HFFc6 (cell line): ENCODE data around the gene RLN1. TPM values are rescaled to one million over a fixed set of nuclear protein-coding genes. Genes with fewer than 3 reads are reported as not detected.

Experiments used
- DNase-seq: peaks from one replicate; pipeline ENCODE4 v3.0.0-alpha.2; 2018
- H3K27ac Mint-ChIP-seq: 2 replicates; pipeline ENCODE4 v1.8.0; 2020; ENCODE audit warnings: mild to moderate bottlenecking, mixed read lengths
- H3K27me3 Mint-ChIP-seq: 2 replicates; pipeline ENCODE4 v1.8.0; 2021; ENCODE audit warnings: mild to moderate bottlenecking, moderate library complexity, mixed read lengths; ENCODE audit not compliant: insufficient read depth
- H3K36me3 Mint-ChIP-seq: 2 replicates; pipeline ENCODE4 v1.8.0; 2021; ENCODE audit warnings: low read depth, mixed read lengths
- H3K4me1 Mint-ChIP-seq: 2 replicates; pipeline ENCODE4 v1.8.0; 2020; ENCODE audit warnings: low read depth, mixed read lengths
- H3K4me3 Mint-ChIP-seq: 2 replicates; pipeline ENCODE4 v1.8.0; 2020; ENCODE audit warnings: mild to moderate bottlenecking, moderate library complexity, mixed read lengths
- H3K9me3 Mint-ChIP-seq: 2 replicates; pipeline ENCODE4 v1.8.0; 2020; ENCODE audit warnings: mild to moderate bottlenecking, mixed read lengths
- total RNA-seq, 6 experiments: library from RNA; stranded (reverse); fragmentation: NEBNext Ultra II Directional; extraction: Animal tissue kit (Norgen Biotek cat#: 25700); gene quantifications; 2 replicates in 1 of 6; 3 replicates in 5 of 6; pipeline ENCODE4 v1.2.3, GENCODE V29; 2021
- TF ChIP-seq, protein P1 (sequence below): fragments of 200-600 bp; sonication (generic); IDR thresholded peaks from 2 replicates; pipeline ENCODE4 v1.5.0; 2021; ENCODE audit warnings: antibody characterized with exemption, mild to moderate bottlenecking

The RLN1 gene
- total RNA-seq, 6 experiments from 2014 or later = not detected

DNA sequence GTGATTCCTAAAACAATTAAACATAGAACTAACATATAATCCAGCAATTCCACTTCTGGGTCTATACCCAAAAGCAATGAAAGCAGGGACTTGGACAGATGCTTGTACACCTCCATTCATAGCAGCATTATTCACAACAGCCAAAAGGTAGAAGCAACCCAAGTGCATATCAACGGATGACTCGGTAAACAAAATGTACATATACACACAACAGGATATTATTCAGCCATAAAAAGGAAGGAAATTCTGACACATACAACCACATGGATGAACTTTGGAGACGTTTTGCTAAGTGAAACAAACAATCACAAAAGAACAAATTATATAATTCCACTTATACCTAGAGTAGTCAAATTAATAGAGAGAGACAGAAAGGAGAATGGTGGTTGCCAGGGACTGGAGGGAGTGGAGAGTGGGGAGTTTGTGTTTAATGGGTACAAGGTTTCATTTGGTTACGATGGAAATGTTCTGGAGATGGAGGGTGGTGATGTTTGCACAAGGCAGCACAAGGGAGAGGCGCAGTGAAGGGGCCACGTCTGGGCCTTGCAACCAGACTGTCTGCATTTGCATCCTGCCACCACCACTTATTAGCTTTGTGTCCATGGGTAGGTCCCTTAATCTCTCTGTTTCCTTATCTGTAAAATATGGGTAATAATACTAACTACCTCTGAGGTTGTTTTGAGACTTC, 36.3 kb upstream of the RLN1 start:
- Mint-ChIP-seq H3K4me1 (peaks cover 7% of the 10 kb centered on the region), H3K36me3 (no peaks in the 10 kb centered on the region), H3K4me3 (no peak overlapping the region), H3K9me3 (no peaks in the 10 kb centered on the region), H3K27me3 (peaks cover 2% of the 10 kb centered on the region), H3K27ac (no peak overlapping the region)
- TF ChIP-seq, protein P1, sequence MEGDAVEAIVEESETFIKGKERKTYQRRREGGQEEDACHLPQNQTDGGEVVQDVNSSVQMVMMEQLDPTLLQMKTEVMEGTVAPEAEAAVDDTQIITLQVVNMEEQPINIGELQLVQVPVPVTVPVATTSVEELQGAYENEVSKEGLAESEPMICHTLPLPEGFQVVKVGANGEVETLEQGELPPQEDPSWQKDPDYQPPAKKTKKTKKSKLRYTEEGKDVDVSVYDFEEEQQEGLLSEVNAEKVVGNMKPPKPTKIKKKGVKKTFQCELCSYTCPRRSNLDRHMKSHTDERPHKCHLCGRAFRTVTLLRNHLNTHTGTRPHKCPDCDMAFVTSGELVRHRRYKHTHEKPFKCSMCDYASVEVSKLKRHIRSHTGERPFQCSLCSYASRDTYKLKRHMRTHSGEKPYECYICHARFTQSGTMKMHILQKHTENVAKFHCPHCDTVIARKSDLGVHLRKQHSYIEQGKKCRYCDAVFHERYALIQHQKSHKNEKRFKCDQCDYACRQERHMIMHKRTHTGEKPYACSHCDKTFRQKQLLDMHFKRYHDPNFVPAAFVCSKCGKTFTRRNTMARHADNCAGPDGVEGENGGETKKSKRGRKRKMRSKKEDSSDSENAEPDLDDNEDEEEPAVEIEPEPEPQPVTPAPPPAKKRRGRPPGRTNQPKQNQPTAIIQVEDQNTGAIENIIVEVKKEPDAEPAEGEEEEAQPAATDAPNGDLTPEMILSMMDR = no peak
- DNase-seq = no peak

DNA sequence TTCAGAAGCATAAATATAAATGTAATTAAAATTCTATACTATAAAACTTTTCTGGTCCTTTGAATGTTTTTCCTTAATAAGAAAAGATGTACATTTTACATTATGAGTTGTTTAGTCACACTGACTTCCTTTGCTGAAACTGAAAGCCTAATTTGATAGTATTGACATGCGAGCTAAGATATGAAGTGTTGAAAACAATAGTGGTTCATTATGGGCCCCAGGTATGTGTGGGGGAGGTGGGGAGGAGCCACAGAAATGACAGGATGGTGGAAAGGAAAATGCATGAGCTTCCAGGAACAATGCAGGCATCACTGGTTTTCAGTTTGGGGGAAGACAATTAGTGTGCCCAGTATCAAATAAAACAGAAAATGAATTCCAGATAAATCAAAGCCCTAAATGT, 35.4 kb upstream of the RLN1 start:
- no peaks in the 10 kb centered on the region for H3K9me3 Mint-ChIP-seq
- peaks cover 2% of the 10 kb centered on the region for H3K27me3 Mint-ChIP-seq

DNA sequence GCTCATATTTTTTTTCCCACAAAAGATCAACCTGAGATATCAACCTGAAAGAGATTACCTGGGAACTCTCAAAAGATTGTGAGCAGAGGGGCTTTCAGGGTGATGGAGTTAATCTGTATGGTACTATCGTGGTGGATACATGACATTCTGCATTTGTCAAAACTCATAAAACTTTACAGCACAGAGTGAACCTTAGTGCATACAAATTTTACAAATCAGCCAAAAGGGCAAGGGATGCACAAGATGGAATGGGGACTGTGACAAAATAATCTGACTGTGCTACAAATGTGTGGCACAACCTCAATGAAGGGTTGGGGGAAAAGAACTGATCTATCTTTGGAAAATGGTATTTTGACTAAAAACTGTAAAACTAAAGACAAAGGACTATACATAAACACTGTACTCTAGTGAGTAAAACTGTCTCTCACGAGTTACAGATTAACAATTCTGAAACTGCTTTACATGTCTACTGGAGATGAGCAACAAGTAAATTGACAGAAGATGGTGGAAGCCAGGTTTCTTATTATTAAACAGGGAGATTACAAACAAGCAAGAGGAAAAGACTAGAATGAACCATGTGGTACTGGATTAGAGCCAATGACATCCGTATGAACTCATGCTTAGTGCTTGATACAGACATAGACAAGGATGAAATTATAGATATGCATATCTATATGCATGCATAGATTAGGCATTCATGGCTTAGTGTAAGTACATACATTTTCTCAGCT, 24.8 kb upstream of the RLN1 start:
- Mint-ChIP-seq H3K27ac (no peak overlapping the region), H3K27me3 (no peaks in the 10 kb centered on the region), H3K9me3 (no peaks in the 10 kb centered on the region), H3K36me3 (no peaks in the 10 kb centered on the region), H3K4me3 (no peak overlapping the region), H3K4me1 (peaks cover 6% of the 10 kb centered on the region; the same call in 1 of the 2 replicates)
- TF ChIP-seq, protein P1 = no peak
- no peak for DNase-seq

More for the DNA sequence above, 35.4 kb upstream of the RLN1 start:
- TF ChIP-seq, protein P1 = no peak
- no peaks in the 10 kb centered on the region for H3K36me3 Mint-ChIP-seq
- H3K27ac Mint-ChIP-seq = no peak overlapping the region
- DNase-seq = no peak
- no peak overlapping the region for H3K4me3 Mint-ChIP-seq
- H3K4me1 Mint-ChIP-seq = peaks cover 7% of the 10 kb centered on the region

DNA sequence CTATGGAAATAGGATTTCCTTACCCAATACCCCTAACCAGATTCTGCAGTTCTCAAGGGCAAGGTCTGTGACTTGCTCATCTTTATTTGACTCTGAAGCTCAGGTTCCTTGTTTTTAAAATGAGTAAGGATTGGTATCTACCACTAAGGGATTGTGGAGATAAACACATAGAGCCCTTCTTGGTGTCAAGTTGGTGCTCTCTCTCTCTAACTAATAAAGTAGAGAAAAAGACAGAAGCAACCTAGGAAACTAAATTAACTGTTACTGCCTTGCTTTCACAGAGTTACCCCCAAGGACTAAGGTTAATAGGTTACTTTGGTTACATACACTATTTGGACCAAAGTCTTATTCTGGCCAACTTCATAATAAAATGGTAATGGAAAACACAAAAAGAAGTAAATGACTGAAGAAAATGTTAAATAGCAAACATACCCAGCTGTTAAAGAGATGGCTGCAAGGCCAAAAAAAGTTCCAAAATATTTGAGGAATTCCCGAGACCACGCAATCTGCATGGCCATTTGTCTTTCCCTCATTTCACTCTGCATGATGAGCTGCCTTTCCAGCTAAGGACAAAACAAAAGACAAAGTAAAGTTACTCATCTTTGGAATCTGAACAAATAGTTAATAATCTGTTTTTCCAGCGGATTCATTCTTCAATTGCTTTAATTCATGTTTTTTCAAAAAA, 21.8 kb upstream of the RLN1 start:
- TF ChIP-seq, protein P1 = no peak
- no peak for DNase-seq
- H3K27me3 Mint-ChIP-seq = no peaks in the 10 kb centered on the region
- peaks cover 6% of the 10 kb centered on the region; the same call in 1 of the 2 replicates for H3K4me1 Mint-ChIP-seq
- H3K27ac Mint-ChIP-seq = no peak overlapping the region
- H3K9me3 Mint-ChIP-seq = no peaks in the 10 kb centered on the region
- H3K4me3 Mint-ChIP-seq = no peak overlapping the region
- H3K36me3 Mint-ChIP-seq = no peaks in the 10 kb centered on the region; the same call in 1 of the 2 replicates

DNA sequence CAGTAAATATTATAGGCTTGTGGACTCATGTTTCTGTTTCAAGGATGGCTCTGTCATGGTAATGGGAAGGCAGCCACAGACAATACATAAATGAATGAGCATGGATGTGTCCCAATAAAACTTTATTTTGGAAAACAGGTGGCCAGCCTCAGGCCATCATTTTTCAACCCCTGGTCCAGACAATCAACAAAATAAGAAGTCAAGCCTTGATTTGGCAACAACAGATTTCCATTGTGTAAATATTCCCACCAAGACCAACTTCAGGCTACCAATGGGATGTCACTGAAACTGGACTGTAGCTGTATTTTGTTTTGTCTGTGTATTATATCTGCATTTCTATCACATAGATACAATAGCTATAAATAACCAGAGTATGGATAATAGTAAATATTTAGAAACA, 20.7 kb upstream of the RLN1 start:
- no peak for DNase-seq
- no peak overlapping the region for H3K4me3 Mint-ChIP-seq
- peaks cover 6% of the 10 kb centered on the region; the same call in 1 of the 2 replicates for H3K4me1 Mint-ChIP-seq
- H3K27me3 Mint-ChIP-seq = no peaks in the 10 kb centered on the region
- H3K9me3 Mint-ChIP-seq = no peaks in the 10 kb centered on the region
- no peaks in the 10 kb centered on the region; the same call in 1 of the 2 replicates for H3K36me3 Mint-ChIP-seq
- no peak overlapping the region for H3K27ac Mint-ChIP-seq
- TF ChIP-seq, protein P1 = no peak
